Activated CD4-positive, alpha-beta T cell treated with anti-CD3 and anti-CD28 coated beads for 36 hours (primary cell): ENCODE measurements around the gene ATG4D. TPM values are rescaled to one million over a fixed set of nuclear protein-coding genes. Genes with fewer than 3 reads are reported as not detected.

Experiments
- ATAC-seq: fragments of 200-7000 bp; cut with Tn5 transposase; one replicate; pipeline ENCODE4 v1.10.0; 2021; ENCODE audit warnings: mild to moderate bottlenecking, moderate library complexity
- CTCF ChIA-PET: fragments of 350-600 bp; sonication (Branson Sonifier 250); formaldehyde crosslinking; loops from one replicate; lab custom pipeline; 2021; ENCODE audit warnings: antibody characterized with exemption; lab: Charles Lee
- POLR2A ChIA-PET: fragments of 350-600 bp; sonication (Branson Sonifier 250); formaldehyde crosslinking; loops from one replicate; lab custom pipeline; 2021; ENCODE audit warnings: antibody characterized with exemption, inconsistent platforms; lab: Charles Lee
- DNase-seq: peaks from one replicate; pipeline ENCODE4 v3.0.0-alpha.2; 2020
- H3K27ac Mint-ChIP-seq: one replicate; pipeline ENCODE4 v1.8.0; 2021; ENCODE audit warnings: mixed read lengths
- H3K27me3 Mint-ChIP-seq: one replicate; pipeline ENCODE4 v1.8.0; 2021; ENCODE audit warnings: mixed read lengths
- H3K36me3 Mint-ChIP-seq: one replicate; pipeline ENCODE4 v1.8.0; 2021; ENCODE audit warnings: low read depth, mixed read lengths
- H3K4me1 Mint-ChIP-seq: one replicate; pipeline ENCODE4 v1.8.0; 2021; ENCODE audit warnings: mixed read lengths
- H3K4me3 Mint-ChIP-seq: one replicate; pipeline ENCODE4 v1.8.0; 2021; ENCODE audit warnings: mild to moderate bottlenecking, moderate library complexity, mixed read lengths
- H3K9me3 Mint-ChIP-seq: one replicate; pipeline ENCODE4 v1.8.0; 2021; ENCODE audit warnings: low read depth, mixed read lengths
- intact Hi-C, 2 experiments: fragments of 100-400 bp; cut with DNase I in 1 of 2; cut with micrococcal nuclease in 1 of 2; formaldehyde crosslinking; loops; one replicate each; pipeline versions ENCODE4 v1.14.2 to v1.15.1; 2022 to 2024; cut with DNase I, micrococcal nuclease
- total RNA-seq, 2 experiments: library from RNA; stranded (reverse); gene quantifications; one replicate each; pipeline ENCODE4 v1.2.3, GENCODE V29; 2021

The ATG4D gene
- total RNA-seq, 2 experiments from 2014 or later = 18.9 to 19.3 TPM

- CTCF ChIA-PET = interaction anchor here (0.7 to 1.9 kb wide), 16 partner anchors 9 to 264 kb away, joined by 3 to 10 read pairs (median 4); partner anchors contain the start of genes CDKN2D and KRI1
- ATAC-seq (peak; percentile 47), DNase-seq (peak; percentile 76)
- peaks cover 38% of the 10 kb centered on the region for H3K4me1 Mint-ChIP-seq
- H3K36me3 Mint-ChIP-seq = peaks cover 48% of the 10 kb centered on the region
- POLR2A ChIA-PET = interaction anchor here (0.5 kb wide), 1 partner anchor 330 kb away, joined by 3 read pairs; no protein-coding TSS in a partner anchor
- no peaks in the 10 kb centered on the region for H3K9me3 Mint-ChIP-seq
- no peak overlapping the region for H3K27ac Mint-ChIP-seq
- H3K27me3 Mint-ChIP-seq = no peaks in the 10 kb centered on the region
- intact Hi-C loops = loop anchor here in 1 of 2 experiments (1.0 kb wide), 1 partner anchor 68 kb away; no protein-coding TSS in a partner anchor
- H3K4me3 Mint-ChIP-seq = no peak overlapping the region
These were observed 8.1 kb downstream of the ATG4D start for GRCh38 chr19:10551698-10552301.

- ChIA-PET POLR2A (interaction anchor here (0.5 to 1.6 kb wide), 5 partner anchors 11 to 329 kb away, joined by 3 to 7 read pairs (median 3); partner anchors contain the start of gene KRI1), CTCF (interaction anchor here (0.6 to 1.9 kb wide), 13 partner anchors 8 to 69 kb away, joined by 3 to 10 read pairs (median 4); partner anchors contain the start of genes CDKN2D, KEAP1 and KRI1)
- peak; percentile 49 for ATAC-seq
- Mint-ChIP-seq H3K36me3 (peaks cover 51% of the 10 kb centered on the region), H3K4me3 (no peak overlapping the region), H3K4me1 (peaks cover 38% of the 10 kb centered on the region), H3K27ac (peak overlapping the region; percentile 47), H3K9me3 (no peaks in the 10 kb centered on the region), H3K27me3 (no peaks in the 10 kb centered on the region)
- intact Hi-C loops = loop anchor here in 1 of 2 experiments (1.0 kb wide), 1 partner anchor 13 kb away; no protein-coding TSS in a partner anchor
- DNase-seq = peak; percentile 60
These were observed 8.9 kb downstream of the ATG4D start for GRCh38 chr19:10552510-10553053.

GRCh38 chr19:10553087-10553667, 9.5 kb downstream of the ATG4D start:
- Mint-ChIP-seq H3K27me3 (no peaks in the 10 kb centered on the region), H3K27ac (peak overlapping the region; percentile 83), H3K4me1 (peaks cover 38% of the 10 kb centered on the region), H3K36me3 (peaks cover 55% of the 10 kb centered on the region), H3K4me3 (no peak overlapping the region), H3K9me3 (no peaks in the 10 kb centered on the region)
- ChIA-PET POLR2A (interaction anchor here (0.6 to 1.6 kb wide), 4 partner anchors 10 to 354 kb away, joined by 3 to 7 read pairs (median 4); no protein-coding TSS in a partner anchor), CTCF (interaction anchor here (0.8 to 1.9 kb wide), 10 partner anchors 9 to 70 kb away, joined by 3 to 10 read pairs (median 4); partner anchors contain the start of genes KEAP1 and KRI1)
- DNase-seq (no peak), ATAC-seq (no peak)
- intact Hi-C loops = loop anchor here in 1 of 2 experiments (1.0 kb wide), 1 partner anchor 12 kb away; no protein-coding TSS in a partner anchor

GRCh38 chr19:10553943-10554381, 10.3 kb downstream of the ATG4D start:
- H3K36me3 Mint-ChIP-seq = peaks cover 59% of the 10 kb centered on the region
- H3K27ac Mint-ChIP-seq = peak overlapping the region; percentile 83
- DNase-seq (peak; percentile 65), ATAC-seq (peak; percentile 60)
- H3K9me3 Mint-ChIP-seq = no peaks in the 10 kb centered on the region
- CTCF ChIA-PET = interaction anchor here (0.6 to 1.9 kb wide), 4 partner anchors 12 to 593 kb away, joined by 3 to 10 read pairs (median 4); partner anchors contain the start of gene KRI1
- POLR2A ChIA-PET = interaction anchor here (0.6 to 1.6 kb wide), 4 partner anchors 9 to 355 kb away, joined by 3 to 7 read pairs (median 5); no protein-coding TSS in a partner anchor
- intact Hi-C loops = loop anchor here in 1 of 2 experiments (1.0 kb wide), 1 partner anchor 11 kb away; no protein-coding TSS in a partner anchor
- H3K4me3 Mint-ChIP-seq = peak overlapping the region; percentile 33
- H3K4me1 Mint-ChIP-seq = peaks cover 38% of the 10 kb centered on the region
- H3K27me3 Mint-ChIP-seq = no peaks in the 10 kb centered on the region

GRCh38 chr19:10554760-10555609, 11.3 kb downstream of the ATG4D start:
- DNase-seq = peak; percentile 44
- Mint-ChIP-seq H3K36me3 (peaks cover 60% of the 10 kb centered on the region), H3K27ac (peak overlapping the region; percentile 83), H3K4me1 (peaks cover 38% of the 10 kb centered on the region), H3K4me3 (no peak overlapping the region), H3K9me3 (no peaks in the 10 kb centered on the region), H3K27me3 (no peaks in the 10 kb centered on the region)
- ATAC-seq = no peak
- POLR2A ChIA-PET = interaction anchor here (0.6 to 1.4 kb wide), 2 partner anchors 20 to 895 kb away, joined by 3 to 5 read pairs; no protein-coding TSS in a partner anchor
- intact Hi-C loops = no loop called here
- CTCF ChIA-PET = interaction anchor here (0.6 to 1.6 kb wide), 6 partner anchors 9 to 592 kb away, joined by 3 to 8 read pairs (median 4); partner anchors contain the start of gene KRI1

GRCh38 chr19:10555610-10555973, 11.9 kb downstream of the ATG4D start:
- ChIA-PET POLR2A (interaction anchor here (0.6 to 1.4 kb wide), 2 partner anchors 21 to 895 kb away, joined by 3 to 5 read pairs; no protein-coding TSS in a partner anchor), CTCF (interaction anchor here (0.7 to 1.6 kb wide), 6 partner anchors 10 to 91 kb away, joined by 3 to 8 read pairs (median 4); partner anchors contain the start of gene KRI1)
- peaks cover 38% of the 10 kb centered on the region for H3K4me1 Mint-ChIP-seq
- DNase-seq (no peak), ATAC-seq (no peak)
- no peak overlapping the region for H3K4me3 Mint-ChIP-seq
- peaks cover 61% of the 10 kb centered on the region for H3K36me3 Mint-ChIP-seq
- no peaks in the 10 kb centered on the region for H3K9me3 Mint-ChIP-seq
- intact Hi-C loops = no loop called here
- H3K27ac Mint-ChIP-seq = peak overlapping the region; percentile 2
- H3K27me3 Mint-ChIP-seq = no peaks in the 10 kb centered on the region

GRCh38 chr19:10557603-10558197, 14.0 kb downstream of the ATG4D start:
- CTCF ChIA-PET = interaction anchor here (0.6 to 1.0 kb wide), 2 partner anchors 24 to 52 kb away, joined by 3 to 6 read pairs; no protein-coding TSS in a partner anchor

GRCh38 chr19:10560154-10560553, 16.4 kb downstream of the ATG4D start:
- intact Hi-C loops = no loop called here
- Mint-ChIP-seq H3K36me3 (peaks cover 57% of the 10 kb centered on the region), H3K27me3 (no peaks in the 10 kb centered on the region), H3K4me3 (no peak overlapping the region), H3K27ac (no peak overlapping the region), H3K9me3 (no peaks in the 10 kb centered on the region), H3K4me1 (peaks cover 21% of the 10 kb centered on the region)
- ATAC-seq = no peak
- no peak for DNase-seq
- CTCF ChIA-PET = interaction anchor here (0.6 kb wide), 1 partner anchor 15 kb away, joined by 3 read pairs; no protein-coding TSS in a partner anchor
- POLR2A ChIA-PET = interaction anchor here (0.7 kb wide), 1 partner anchor 157 kb away, joined by 3 read pairs; no protein-coding TSS in a partner anchor

More at GRCh38 chr19:10557603-10558197, 14.0 kb downstream of the ATG4D start:
- POLR2A ChIA-PET = no interaction called here
- intact Hi-C loops = no loop called here
- H3K4me3 Mint-ChIP-seq = no peak overlapping the region
- no peak for ATAC-seq
- peaks cover 65% of the 10 kb centered on the region for H3K36me3 Mint-ChIP-seq
- DNase-seq = no peak
- no peak overlapping the region for H3K27ac Mint-ChIP-seq
- peaks cover 33% of the 10 kb centered on the region for H3K4me1 Mint-ChIP-seq
- no peaks in the 10 kb centered on the region for H3K27me3 Mint-ChIP-seq
- no peaks in the 10 kb centered on the region for H3K9me3 Mint-ChIP-seq

- intact Hi-C loops = no loop called here
- ChIA-PET CTCF (interaction anchor here (1.6 kb wide), 1 partner anchor 11 kb away, joined by 3 read pairs; no protein-coding TSS in a partner anchor), POLR2A (no interaction called here)
- no peaks in the 10 kb centered on the region for H3K9me3 Mint-ChIP-seq
- DNase-seq (no peak), ATAC-seq (no peak)
- no peaks in the 10 kb centered on the region for H3K27me3 Mint-ChIP-seq
- H3K36me3 Mint-ChIP-seq = peaks cover 59% of the 10 kb centered on the region
- H3K4me1 Mint-ChIP-seq = peaks cover 25% of the 10 kb centered on the region
- H3K4me3 Mint-ChIP-seq = no peak overlapping the region
- H3K27ac Mint-ChIP-seq = no peak overlapping the region
These were observed 18.9 kb downstream of the ATG4D start for GRCh38 chr19:10562609-10563008.
